Measurements from ENCODE around the gene MYO3B.

- no peak for TF ChIP-seq CTCF (IDR thresholded peaks at IDR 0.05; ENCODE audit: insufficient read depth, low read length, poor library complexity, severe bottlenecking)
- TF ChIP-seq EZH2phosphoT487 (conservative IDR thresholded peaks at IDR 0.05; ENCODE audit: low read length) = no peak
Observed at GRCh38 chr2:170264522-170264860, 86.5 kb downstream of the MYO3B start.

Data from SU-DHL-6 (cell line).